HL-60 (cell line): ENCODE results near the gene NPC1.

Experiments
- GABPA ChIP-seq: IDR thresholded peaks from 2 replicates; pipeline ENCODE4 v1.6.1; 2012; ENCODE audit warnings: low read depth
- POLR2AphosphoS5 ChIP-seq: IDR thresholded peaks from 2 replicates; pipeline ENCODE4 v1.6.1; 2012; ENCODE audit warnings: low read depth
- REST ChIP-seq: IDR thresholded peaks from 2 replicates; pipeline ENCODE4 v1.6.1; 2012; ENCODE audit warnings: low read depth; ENCODE audit not compliant: insufficient replicate concordance
- SPI1 ChIP-seq: IDR thresholded peaks from 2 replicates; pipeline ENCODE4 v1.6.1; 2012; ENCODE audit warnings: low read depth, mild to moderate bottlenecking, borderline replicate concordance
- TF ChIP-seq, protein P1 (sequence below): IDR thresholded peaks from one replicate; pipeline ENCODE4 v1.5.1; 2011; ENCODE audit warnings: low read length, control low read depth, inconsistent platforms; ENCODE audit not compliant: insufficient read depth

DNA sequence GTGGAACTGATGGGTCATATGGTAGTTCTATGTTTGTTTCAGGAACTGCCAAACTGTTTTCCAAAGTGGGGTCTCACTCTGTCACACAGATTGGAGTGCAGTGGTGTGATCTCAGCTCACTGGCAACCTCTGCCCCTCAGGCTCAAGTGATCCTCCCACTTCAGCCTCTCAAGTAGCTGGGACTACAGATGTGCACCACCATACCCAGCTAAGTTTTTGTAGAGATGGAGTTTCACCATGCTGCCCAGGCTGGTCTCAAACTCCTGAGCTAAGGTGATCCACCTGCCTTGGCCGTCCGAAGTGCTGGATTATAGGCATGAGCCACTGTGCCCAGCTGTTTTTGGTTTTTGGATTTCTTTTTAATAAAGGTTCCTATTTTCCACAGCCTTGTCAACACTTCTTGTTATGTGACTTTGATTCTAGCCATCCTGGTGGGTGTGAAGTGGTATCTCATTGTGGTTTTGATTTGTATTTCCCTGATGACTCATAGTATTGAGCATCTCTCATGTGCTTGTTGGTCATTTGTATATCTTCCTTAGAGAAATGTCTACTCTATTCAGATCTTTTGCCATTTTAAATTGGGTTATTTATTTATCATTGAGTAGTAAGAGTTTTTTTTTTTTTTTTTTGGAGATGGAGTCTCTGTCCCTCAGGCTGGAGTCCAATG lies 22.8 kb downstream of the NPC1 start:
- TF ChIP-seq, protein P1, sequence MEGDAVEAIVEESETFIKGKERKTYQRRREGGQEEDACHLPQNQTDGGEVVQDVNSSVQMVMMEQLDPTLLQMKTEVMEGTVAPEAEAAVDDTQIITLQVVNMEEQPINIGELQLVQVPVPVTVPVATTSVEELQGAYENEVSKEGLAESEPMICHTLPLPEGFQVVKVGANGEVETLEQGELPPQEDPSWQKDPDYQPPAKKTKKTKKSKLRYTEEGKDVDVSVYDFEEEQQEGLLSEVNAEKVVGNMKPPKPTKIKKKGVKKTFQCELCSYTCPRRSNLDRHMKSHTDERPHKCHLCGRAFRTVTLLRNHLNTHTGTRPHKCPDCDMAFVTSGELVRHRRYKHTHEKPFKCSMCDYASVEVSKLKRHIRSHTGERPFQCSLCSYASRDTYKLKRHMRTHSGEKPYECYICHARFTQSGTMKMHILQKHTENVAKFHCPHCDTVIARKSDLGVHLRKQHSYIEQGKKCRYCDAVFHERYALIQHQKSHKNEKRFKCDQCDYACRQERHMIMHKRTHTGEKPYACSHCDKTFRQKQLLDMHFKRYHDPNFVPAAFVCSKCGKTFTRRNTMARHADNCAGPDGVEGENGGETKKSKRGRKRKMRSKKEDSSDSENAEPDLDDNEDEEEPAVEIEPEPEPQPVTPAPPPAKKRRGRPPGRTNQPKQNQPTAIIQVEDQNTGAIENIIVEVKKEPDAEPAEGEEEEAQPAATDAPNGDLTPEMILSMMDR: no peak
- TF ChIP-seq POLR2AphosphoS5: no peak
- TF ChIP-seq GABPA: no peak
- no peak for TF ChIP-seq REST
- TF ChIP-seq SPI1: no peak
